ENCODE results near the gene LSM12.
A peak's percentile ranks its signal among the peaks of the same experiment; 100 is the strongest.
"Not testable (repeated sequence)": the region's sequence is repeated elsewhere in the genome, so short reads cannot be mapped to it uniquely, and the experiment has no call there.

The LSM12 gene

GRCh38 chr17:44037471-44037870, 29.0 kb downstream of the LSM12 start:
- DNase-seq: no peak

GRCh38 chr17:44034688-44035087, 31.8 kb downstream of the LSM12 start:
- DNase-seq: not testable (repeated sequence)

GRCh38 chr17:44033861-44034408, 32.5 kb downstream of the LSM12 start:
- no peak for DNase-seq

DNA sequence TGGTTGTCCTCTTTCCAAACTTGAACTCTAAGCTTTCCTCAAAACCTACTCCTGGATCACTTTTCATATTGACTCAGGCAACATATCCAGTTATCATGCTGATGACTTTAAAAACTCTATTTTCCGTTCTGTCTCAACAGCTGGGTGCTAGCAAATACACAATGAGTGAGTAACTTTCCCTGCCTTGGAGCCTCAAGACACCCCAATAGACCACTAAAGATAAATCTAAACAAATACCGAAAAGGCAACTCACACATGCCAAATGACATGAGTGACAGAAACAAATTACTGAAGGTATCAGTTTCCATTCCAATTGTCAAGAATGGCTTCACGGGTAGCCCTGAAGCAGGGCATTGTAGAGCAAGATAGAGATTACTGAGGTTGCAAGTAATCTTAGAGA, 36.0 kb downstream of the LSM12 start:
- DNase-seq: no peak

GRCh38 chr17:44029736-44030135, 36.7 kb downstream of the LSM12 start:
- DNase-seq: no peak

DNA sequence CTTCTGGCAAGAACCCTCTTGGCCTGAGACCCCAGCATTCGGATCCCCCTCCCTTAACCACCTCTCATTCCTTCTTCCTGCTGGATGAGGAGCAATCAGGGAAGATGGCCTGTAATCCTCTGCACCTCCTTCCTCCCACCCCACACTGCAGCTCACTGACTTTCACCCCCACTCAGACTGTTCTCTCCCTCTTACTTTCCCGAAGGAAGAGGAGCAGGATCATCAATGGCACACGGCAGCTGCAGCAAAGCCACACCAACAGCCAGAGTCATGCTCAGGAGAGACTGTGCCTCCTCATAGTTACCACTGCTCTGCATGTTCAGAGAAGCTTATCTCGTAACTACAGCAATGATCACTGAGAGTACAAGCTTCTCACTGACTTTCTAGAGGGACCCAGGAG, 41.6 kb downstream of the LSM12 start:
- DNase-seq: peak; percentile 63

DNA sequence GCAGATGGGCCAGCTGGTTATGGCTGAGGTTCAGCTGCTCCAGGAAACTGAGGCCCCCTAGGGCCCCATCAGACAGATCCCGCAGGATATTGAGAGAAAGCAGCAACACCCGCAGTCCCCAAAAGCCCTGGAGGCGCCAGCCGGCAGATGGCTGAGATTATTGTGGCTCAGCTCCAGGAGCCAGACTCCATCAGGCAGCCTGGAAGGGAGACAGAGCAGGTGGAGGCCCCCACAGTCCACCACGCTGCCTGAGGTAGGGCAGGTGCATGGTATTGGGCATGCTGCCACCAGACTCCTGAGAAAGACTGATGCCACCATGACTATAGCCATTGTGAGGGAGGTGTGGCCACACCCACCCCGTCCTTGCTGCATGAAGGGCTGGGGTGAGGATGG, 42.2 kb downstream of the LSM12 start:
- DNase-seq: peak; percentile 96

GRCh38 chr17:44023545-44024270, 42.8 kb downstream of the LSM12 start:
- DNase-seq: no peak

GRCh38 chr17:44022246-44022645, 44.2 kb downstream of the LSM12 start:
- peak; percentile 90 for DNase-seq

GRCh38 chr17:44021227-44021626, 45.2 kb downstream of the LSM12 start:
- not testable (repeated sequence) for DNase-seq

GRCh38 chr17:44014437-44015172, 51.9 kb downstream of the LSM12 start, which contains the start of gene TMEM101:
TMEM101 (minus strand) TSS chr17:44014963; CDS start chr17:44014952, 11 bp downstream.
- DNase-seq: peak; percentile 96

DNA sequence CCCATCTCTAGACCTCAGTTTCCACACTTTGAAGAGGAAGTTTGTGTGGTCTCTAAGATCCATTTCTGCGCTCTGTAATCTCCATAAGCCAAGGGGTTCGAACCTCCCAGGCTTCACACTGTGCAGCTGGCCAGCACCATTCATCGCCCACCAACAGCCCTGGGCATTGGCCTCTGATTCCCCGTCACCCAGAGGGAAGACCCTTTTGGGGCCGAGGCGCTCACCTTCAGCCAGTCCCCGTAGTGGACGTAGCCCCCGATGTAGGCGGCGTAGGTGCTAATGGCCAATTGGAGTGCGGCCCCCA, 52.4 kb downstream of the LSM12 start:
- DNase-seq: no peak

DNA sequence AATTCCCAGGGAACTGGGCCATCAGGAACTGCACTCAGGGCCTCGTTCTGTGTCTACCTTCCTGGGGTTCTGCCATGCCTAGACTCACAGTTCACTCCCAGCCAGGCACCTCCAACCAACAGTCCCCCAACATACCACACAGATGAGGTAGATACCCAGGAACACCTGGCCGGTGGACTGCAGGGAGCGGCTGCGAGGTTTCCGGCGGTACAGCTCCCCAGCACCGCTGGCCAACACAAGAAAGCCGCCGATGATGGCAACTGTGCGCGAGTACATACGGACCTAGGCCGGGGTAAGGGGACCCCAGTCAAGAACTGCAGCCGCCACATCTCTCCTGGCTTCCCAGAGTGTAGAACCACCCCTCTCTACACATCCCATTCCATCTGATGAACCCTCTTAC, 53.6 kb downstream of the LSM12 start:
- DNase-seq: no peak

- no peak for DNase-seq
Observed at GRCh38 chr17:44012391-44012790, 54.1 kb downstream of the LSM12 start.

DNA sequence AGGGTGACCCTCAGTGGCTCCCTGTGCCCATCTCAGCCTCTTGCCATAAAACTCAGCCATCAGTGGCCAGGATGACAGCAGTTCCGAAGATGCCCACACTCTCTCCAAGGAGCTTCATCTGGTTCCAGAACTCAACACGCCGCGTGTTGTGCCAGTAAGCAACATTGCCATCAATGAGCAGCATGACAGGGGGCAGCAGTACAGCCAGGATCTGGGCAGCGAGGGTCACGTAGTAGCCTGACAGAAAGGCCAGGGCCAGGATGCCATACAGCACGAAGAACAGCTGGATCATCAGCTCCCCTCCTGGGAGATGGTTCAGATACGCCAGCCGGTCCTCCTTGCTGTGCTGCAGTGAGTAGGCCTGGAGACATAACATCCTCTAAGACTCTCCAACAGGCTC, 54.6 kb downstream of the LSM12 start:
- no peak for DNase-seq

DNA sequence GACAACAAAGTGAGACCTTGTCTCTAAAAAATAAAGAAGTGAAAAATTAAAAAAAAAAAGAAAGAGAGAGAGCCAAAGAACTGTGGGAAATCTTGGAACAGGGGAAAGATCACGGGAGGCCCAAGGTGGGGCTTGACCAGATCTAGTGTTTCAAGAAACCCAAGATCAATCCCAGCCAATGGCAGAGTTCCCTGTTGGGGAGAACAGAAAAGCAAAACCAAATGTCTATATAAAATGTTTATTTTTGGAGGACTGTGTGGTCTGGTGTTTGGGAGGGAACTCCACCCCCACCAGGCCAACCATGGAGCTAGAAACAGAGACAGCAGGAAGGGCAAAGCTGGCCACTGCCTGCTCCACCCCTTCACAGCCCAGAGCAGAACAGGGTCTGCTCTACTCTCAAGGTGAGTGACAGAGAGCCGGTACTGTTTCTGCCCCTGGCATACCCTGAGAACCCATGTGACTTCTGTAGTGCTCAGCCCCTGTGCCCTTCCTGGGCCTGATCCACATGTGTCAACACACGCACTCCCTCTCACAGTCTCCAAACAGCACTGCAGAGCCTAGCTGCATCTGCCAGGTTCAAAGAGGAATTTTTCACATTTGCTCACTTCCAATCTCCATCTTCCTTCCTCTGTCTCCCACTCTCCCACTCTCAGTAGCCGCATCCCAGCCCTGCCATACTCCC, 55.4 kb downstream of the LSM12 start:
- no peak for DNase-seq

GRCh38 chr17:44008205-44008909, 58.1 kb downstream of the LSM12 start:
- DNase-seq: no peak

DNA sequence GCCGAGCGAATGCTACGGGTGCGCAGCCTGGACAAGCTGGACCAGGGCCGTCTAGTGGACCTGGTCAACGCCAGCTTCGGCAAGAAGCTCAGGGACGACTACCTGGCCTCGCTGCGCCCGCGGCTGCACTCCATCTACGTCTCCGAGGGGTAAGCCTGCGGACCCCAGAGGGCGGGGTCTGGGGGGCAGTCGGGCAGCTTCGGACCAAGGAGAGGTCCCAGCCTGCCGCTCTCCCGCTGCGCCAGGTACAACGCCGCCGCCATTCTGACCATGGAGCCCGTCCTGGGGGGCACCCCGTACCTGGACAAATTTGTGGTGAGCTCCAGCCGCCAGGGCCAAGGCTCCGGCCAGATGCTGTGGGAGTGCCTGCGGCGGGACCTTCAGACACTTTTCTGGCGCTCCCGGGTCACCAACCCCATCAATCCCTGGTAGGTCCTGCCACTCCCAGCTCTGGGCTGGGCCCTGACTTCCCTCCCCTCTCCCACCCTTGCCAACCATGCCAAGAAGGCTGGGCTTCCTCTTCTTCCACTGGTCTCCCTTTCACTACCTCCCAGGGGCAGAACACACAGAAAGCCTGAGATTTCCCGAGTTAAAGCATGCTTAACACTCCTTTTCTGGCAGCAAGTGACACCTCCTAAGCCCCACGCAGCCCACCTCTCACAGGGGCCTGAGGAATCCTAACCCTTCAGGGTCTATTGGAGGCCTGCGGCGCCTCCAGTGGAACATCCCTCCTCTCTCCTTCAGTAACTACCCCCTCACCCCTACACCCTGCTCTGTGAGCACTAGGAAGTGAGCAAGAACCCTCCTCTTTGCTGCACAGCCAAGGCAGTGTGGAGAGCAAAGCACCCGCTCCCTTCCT, 58.9 kb downstream of the LSM12 start:
- DNase-seq: peak; percentile 45

DNA sequence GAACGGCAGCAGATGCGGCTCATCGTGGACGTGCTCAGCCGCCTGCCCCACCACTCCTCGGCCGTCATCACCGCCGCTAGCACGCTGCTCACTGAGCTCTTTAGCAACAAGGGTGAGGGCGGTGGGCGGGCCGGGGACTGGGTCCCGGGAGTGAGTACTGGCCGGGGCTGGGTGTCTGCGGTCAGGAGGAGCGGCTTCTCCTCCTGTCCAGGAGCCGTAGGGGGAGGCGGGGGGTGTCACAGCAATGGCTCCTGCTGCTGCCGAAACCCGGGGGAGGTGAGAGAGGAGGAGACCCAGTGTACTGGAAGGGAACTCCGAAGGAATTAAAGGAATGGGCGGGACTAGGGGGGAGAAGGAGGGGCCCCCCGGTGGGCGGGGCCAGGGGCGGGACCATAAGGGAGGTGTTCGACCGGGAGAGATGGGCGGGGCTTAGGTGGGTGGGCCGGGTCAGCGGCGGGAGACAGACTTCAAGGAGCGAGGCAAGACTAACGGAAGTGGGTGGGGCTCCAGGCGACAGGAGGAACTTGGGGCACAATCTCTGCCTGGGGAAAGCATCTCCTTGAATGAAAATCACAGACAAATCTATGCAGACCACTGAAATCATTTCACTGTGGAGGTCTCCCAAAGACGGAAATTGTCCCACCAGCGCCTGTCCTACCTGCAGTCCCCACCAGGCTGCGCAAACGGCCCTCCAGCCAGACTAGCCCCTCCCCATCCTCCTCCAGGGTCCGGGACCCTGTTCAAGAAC, 59.7 kb downstream of the LSM12 start:
- peak; percentile 100 for DNase-seq

GRCh38 chr17:44006272-44006597, 60.2 kb downstream of the LSM12 start:
- peak; percentile 68 for DNase-seq

GRCh38 chr17:44005527-44006271, 60.8 kb downstream of the LSM12 start:
- peak; percentile 57 for DNase-seq

Measured in NCI-H82 (cell line).